Measurements from ENCODE around the gene LMBR1. TPM values are rescaled to one million over a fixed set of nuclear protein-coding genes. Genes with fewer than 3 reads are reported as not detected.

The LMBR1 gene
- total RNA-seq (2021; ENCODE audit: unreplicated experiment) (82.6 TPM), Bru-seq, nascent RNA (percentile 88 among the genes with signal in this experiment), BruChase-seq, experiment 1, labeled RNA remaining after a 2-hour chase (percentile 83 among the genes with signal in this experiment), BruChase-seq, experiment 2, labeled RNA remaining after a 6-hour chase (percentile 81 among the genes with signal in this experiment)
- polyA plus RNA-seq (2012; ENCODE audit: insufficient read length): 65.7 TPM
- long read RNA-seq, full-length matches to known transcripts: 41 of 82 reads
- long read RNA-seq, partial matches to known transcripts: 7 of 82 reads
- long read RNA-seq, other reads (novel, unspliced or antisense): 34 of 82 reads

- TF ChIP-seq TCF7L2 (IDR thresholded peaks at IDR 0.05; ENCODE audit: low read depth, low read length): no peak
- TF ChIP-seq CTCF (IDR thresholded peaks at IDR 0.05): peak; percentile 60
- TF ChIP-seq REST (IDR thresholded peaks at IDR 0.05; ENCODE audit: insufficient read depth in 1 of 2, low read depth in 2 of 2, low read length in 1 of 2): no peak
- peak; percentile 70; the same call in 1 of the 2 replicates for TF ChIP-seq SIN3A (IDR thresholded peaks at IDR 0.05; ENCODE audit: borderline replicate concordance, insufficient read depth, low read depth, low read length)
- TF ChIP-seq POLR2AphosphoS5 (IDR thresholded peaks at IDR 0.05; ENCODE audit: low read depth, low read length): peak; percentile 88
- CTCF ChIA-PET: interaction anchor here (0.6 to 0.7 kb wide), 2 partner anchors 11 to 37 kb away, joined by 4 read pairs; no protein-coding TSS in a partner anchor
- no peaks in the 10 kb centered on the region for H3K9me3 ChIP-seq (ENCODE audit: control insufficient read depth, insufficient read depth, low read depth, low read length)
- DNase-seq (ENCODE audit: low read depth, low spot score): peak; percentile 80
- in situ Hi-C loops (cut with HindIII; ENCODE audit: low pct_unique_long_range_greater_than_20kb, low sequenced_read_pairs): no loop called here
- BruUV-seq (replicated peaks): no TSS peak
- H3K4me3 ChIP-seq (ENCODE audit: low read depth in 2 of 2, low read length in 2 of 2): peak within 1 kb of the TSS; percentile 94 to 96
- POLR2A ChIA-PET: no interaction called here
- peaks cover 11% of the 10 kb centered on the region; the same call in 1 of the 2 replicates for H3K4me1 ChIP-seq (ENCODE audit: control insufficient read depth, insufficient read depth, low read length)
- peaks cover 2% of the 10 kb centered on the region; the same call in 1 of the 2 replicates for H3K36me3 ChIP-seq (ENCODE audit: control insufficient read depth, insufficient read depth, low read length)
- no peaks in the 10 kb centered on the region for H3K27me3 ChIP-seq (ENCODE audit: control insufficient read depth, insufficient read depth, low read length)
- intact Hi-C loops (cut with micrococcal nuclease; ENCODE audit: unreplicated experiment): no loop called here
- peak within 1 kb of the TSS; percentile 97 for H3K27ac ChIP-seq (ENCODE audit: low read length)
- ATAC-seq: peak; percentile 93
Observed at GRCh38 chr7:156892821-156893706, at the start of gene LMBR1. LMBR1 (minus strand) TSS chr7:156893183; CDS start chr7:156892993, 190 bp downstream.

GRCh38 chr7:156942708-156943090 is 49.7 kb upstream of the LMBR1 start:
- no peaks in the 10 kb centered on the region for H3K36me3 ChIP-seq (ENCODE audit: control insufficient read depth, insufficient read depth, low read length)
- H3K4me1 ChIP-seq (ENCODE audit: control insufficient read depth, insufficient read depth, low read length): 0 out of 2 replicates have a peak, but pooled peaks cover 6% of the 10 kb centered on the region
- BruUV-seq (replicated peaks): no TSS peak
- intact Hi-C loops (cut with micrococcal nuclease; ENCODE audit: unreplicated experiment) (no loop called here), in situ Hi-C loops (cut with HindIII; ENCODE audit: low pct_unique_long_range_greater_than_20kb, low sequenced_read_pairs) (no loop called here)
- TF ChIP-seq CTCF (IDR thresholded peaks at IDR 0.05) (no peak), SIN3A (IDR thresholded peaks at IDR 0.05; ENCODE audit: borderline replicate concordance, insufficient read depth, low read depth, low read length) (no peak), TCF7L2 (IDR thresholded peaks at IDR 0.05; ENCODE audit: low read depth, low read length) (no peak), POLR2AphosphoS5 (IDR thresholded peaks at IDR 0.05; ENCODE audit: low read depth, low read length) (no peak), REST (IDR thresholded peaks at IDR 0.05; ENCODE audit: insufficient read depth in 1 of 2, low read depth in 2 of 2, low read length in 1 of 2) (no peak)
- ATAC-seq: peak; percentile 24; the same call in 1 of the 2 replicates
- H3K27ac ChIP-seq (ENCODE audit: low read length): no peak overlapping the region
- POLR2A ChIA-PET: no interaction called here
- no peaks in the 10 kb centered on the region for H3K27me3 ChIP-seq (ENCODE audit: control insufficient read depth, insufficient read depth, low read length)
- no peak for DNase-seq (ENCODE audit: low read depth, low spot score)
- H3K9me3 ChIP-seq (ENCODE audit: control insufficient read depth, insufficient read depth, low read depth, low read length): no peaks in the 10 kb centered on the region
- no peak overlapping the region for H3K4me3 ChIP-seq (ENCODE audit: low read depth in 2 of 2, low read length in 2 of 2)
- CTCF ChIA-PET: no interaction called here
